HEK293 (cell line): ENCODE data around the gene INSYN2B.

ENCODE experiments used
- CTCF ChIP-seq: fragments of 450-650 bp; formaldehyde crosslinking; IDR thresholded peaks from 2 replicates; pipeline ENCODE4 v1.5.1; 2016; ENCODE audit warnings: missing biosample characterization, missing genetic modification characterization
- KLF7 ChIP-seq: fragments of 450-650 bp; formaldehyde crosslinking; IDR thresholded peaks from 2 replicates; pipeline ENCODE4 v1.5.1; 2016; ENCODE audit warnings: missing biosample characterization, missing genetic modification characterization, borderline replicate concordance
- OVOL3 ChIP-seq: fragments of 450-650 bp; formaldehyde crosslinking; IDR thresholded peaks from 2 replicates; pipeline ENCODE4 v1.5.1; 2016; ENCODE audit warnings: missing biosample characterization, missing genetic modification characterization
- ZBTB21 ChIP-seq: fragments of 450-650 bp; formaldehyde crosslinking; IDR thresholded peaks from 2 replicates; pipeline ENCODE4 v1.5.1; 2017; ENCODE audit warnings: missing biosample characterization, missing genetic modification characterization
- ZNF302 ChIP-seq: fragments of 450-650 bp; formaldehyde crosslinking; IDR thresholded peaks from 2 replicates; pipeline ENCODE4 v1.5.1; 2016; ENCODE audit warnings: missing biosample characterization, missing genetic modification characterization, low read depth
- ZNF335 ChIP-seq: fragments of 450-650 bp; formaldehyde crosslinking; conservative IDR thresholded peaks from 2 replicates; pipeline ENCODE4 v1.5.1; 2016; ENCODE audit warnings: missing biosample characterization, missing genetic modification characterization
- ZNF350 ChIP-seq: fragments of 450-650 bp; formaldehyde crosslinking; IDR thresholded peaks from 2 replicates; pipeline ENCODE4 v1.5.0; 2017; ENCODE audit warnings: missing biosample characterization, mild to moderate bottlenecking, missing genetic modification characterization
- ZNF521 ChIP-seq: fragments of 450-650 bp; formaldehyde crosslinking; IDR thresholded peaks from 2 replicates; pipeline ENCODE4 v1.5.1; 2017; ENCODE audit warnings: missing biosample characterization, mild to moderate bottlenecking, missing genetic modification characterization

GRCh38 chr5:169893571-169893970 lies 86.7 kb downstream of the INSYN2B start:
- TF ChIP-seq ZNF350 (tag by site-specific recombination) (no peak), KLF7 (tag by site-specific recombination) (no peak), OVOL3 (tag by site-specific recombination) (no peak), CTCF (tag by site-specific recombination) (no peak), ZNF335 (no peak), ZNF302 (tag by site-specific recombination) (no peak), ZBTB21 (tag by site-specific recombination) (no peak), ZNF521 (tag by site-specific recombination) (no peak)
